Measurements from ENCODE around the gene CPPED1.

CPPED1 gene

GRCh38 chr16:12729448-12729847 is 74.2 kb downstream of the CPPED1 start:
- peak; percentile 27 for DNase-seq

GRCh38 chr16:12728469-12728868 is 75.2 kb downstream of the CPPED1 start:
- DNase-seq = no peak

GRCh38 chr16:12724226-12724625 is 79.5 kb downstream of the CPPED1 start:
- DNase-seq = no peak

GRCh38 chr16:12723681-12724080 is 80.0 kb downstream of the CPPED1 start:
- DNase-seq = no peak

- no peak for DNase-seq
These were observed 81.8 kb downstream of the CPPED1 start for GRCh38 chr16:12721841-12722421.

GRCh38 chr16:12719972-12720371 is 83.7 kb downstream of the CPPED1 start:
- no peak for DNase-seq

- DNase-seq = no peak
These were observed 87.0 kb downstream of the CPPED1 start for GRCh38 chr16:12716658-12717057.

GRCh38 chr16:12709807-12710206 is 93.9 kb downstream of the CPPED1 start:
- no peak for DNase-seq

- no peak for DNase-seq
These were observed 95.4 kb downstream of the CPPED1 start for GRCh38 chr16:12708266-12708665.

GRCh38 chr16:12706628-12707027 is 97.1 kb downstream of the CPPED1 start:
- no peak for DNase-seq

- DNase-seq = no peak
These were observed 99.1 kb downstream of the CPPED1 start for GRCh38 chr16:12704492-12705111.

- DNase-seq = no peak
These were observed 99.8 kb downstream of the CPPED1 start for GRCh38 chr16:12703935-12704334.

GRCh38 chr16:12700161-12700560 is 103.5 kb downstream of the CPPED1 start:
- DNase-seq = no peak

- no peak for DNase-seq
These were observed 104.5 kb downstream of the CPPED1 start for GRCh38 chr16:12699161-12699560.

GRCh38 chr16:12697437-12697836 is 106.2 kb downstream of the CPPED1 start:
- DNase-seq = no peak

- no peak for DNase-seq
These were observed 108.2 kb downstream of the CPPED1 start for GRCh38 chr16:12695454-12695853.

GRCh38 chr16:12690024-12690423 is 113.7 kb downstream of the CPPED1 start:
- DNase-seq = no peak

GRCh38 chr16:12688951-12689850 is 114.5 kb downstream of the CPPED1 start:
- DNase-seq = no peak

GRCh38 chr16:12685806-12686205 is 117.9 kb downstream of the CPPED1 start:
- no peak for DNase-seq

- no peak for DNase-seq
These were observed 121.1 kb downstream of the CPPED1 start for GRCh38 chr16:12682432-12683165.

GRCh38 chr16:12681653-12682052 is 122.0 kb downstream of the CPPED1 start:
- no peak for DNase-seq

GRCh38 chr16:12680531-12680930 is 123.2 kb downstream of the CPPED1 start:
- no peak for DNase-seq

- peak; percentile 21 for DNase-seq
These were observed 123.9 kb downstream of the CPPED1 start for GRCh38 chr16:12679660-12680272.

All from HCEC 1CT (cell line).